HepG2 (cell line): ENCODE results near the gene MARCHF9. TPM values are rescaled to one million over a fixed set of nuclear protein-coding genes. Genes with fewer than 3 reads are reported as not detected.

Experiments used
- HDAC6 ChIP-seq: fragments of 200-600 bp; sonication (generic); IDR thresholded peaks from 2 replicates; pipeline ENCODE4 v1.7.0; 2017; ENCODE audit warnings: mild to moderate bottlenecking, antibody characterized with exemption, low read length, low read depth
- KAT8 ChIP-seq: IDR thresholded peaks from 2 replicates; pipeline ENCODE4 v1.6.1; 2016; ENCODE audit warnings: missing genetic modification reagents, missing compliant biosample characterization
- KMT2A ChIP-seq: sonication (generic); formaldehyde crosslinking; IDR thresholded peaks from 2 replicates; pipeline ENCODE4 v1.4.0; 2020; ENCODE audit warnings: missing genetic modification reagents
- NFKBIZ ChIP-seq: IDR thresholded peaks from 2 replicates; pipeline ENCODE4 v1.6.1; 2018; ENCODE audit warnings: missing genetic modification reagents, missing compliant biosample characterization
- PHF8 ChIP-seq: sonication (generic); formaldehyde crosslinking; IDR thresholded peaks from 2 replicates; pipeline ENCODE4 v1.5.0; 2020; ENCODE audit warnings: missing genetic modification reagents
- RBM39 ChIP-seq: fragments of 200-400 bp; formaldehyde crosslinking; IDR thresholded peaks from one replicate; pipeline ENCODE4 v1.6.1; 2018; ENCODE audit warnings: antibody characterized with exemption, mild to moderate bottlenecking, low read depth, low read length; ENCODE audit not compliant: poor library complexity, severe bottlenecking
- ZBTB7B ChIP-seq: sonication (generic); formaldehyde crosslinking; IDR thresholded peaks from 2 replicates; pipeline ENCODE4 v1.4.0; 2020; ENCODE audit warnings: missing genetic modification reagents
- ZFX ChIP-seq: sonication (generic); formaldehyde crosslinking; IDR thresholded peaks from 2 replicates; pipeline ENCODE4 v1.4.0; 2020; ENCODE audit warnings: mild to moderate bottlenecking, low read depth, missing genetic modification reagents, moderate library complexity
- ZNF124 ChIP-seq: sonication (generic); formaldehyde crosslinking; IDR thresholded peaks from 2 replicates; pipeline ENCODE4 v1.4.0; 2020; ENCODE audit warnings: missing genetic modification reagents
- ZNF143 ChIP-seq: sonication (generic); formaldehyde crosslinking; IDR thresholded peaks from 2 replicates; pipeline ENCODE4 v1.4.0; 2020; ENCODE audit warnings: missing genetic modification reagents
- ZNF33B ChIP-seq: sonication (generic); formaldehyde crosslinking; IDR thresholded peaks from 2 replicates; pipeline ENCODE4 v1.5.1; 2020; ENCODE audit warnings: mild to moderate bottlenecking, missing genetic modification reagents
- ZNF446 ChIP-seq: sonication (generic); formaldehyde crosslinking; IDR thresholded peaks from 2 replicates; pipeline ENCODE4 v1.5.0; 2020; ENCODE audit warnings: mild to moderate bottlenecking, missing genetic modification reagents
- ZNF451 ChIP-seq: sonication (generic); formaldehyde crosslinking; IDR thresholded peaks from 2 replicates; pipeline ENCODE4 v1.5.0; 2020; ENCODE audit warnings: mild to moderate bottlenecking, missing genetic modification reagents
- ZNF552 ChIP-seq: sonication (generic); formaldehyde crosslinking; IDR thresholded peaks from 2 replicates; pipeline ENCODE4 v1.9.0; 2022; ENCODE audit warnings: missing genetic modification reagents, mild to moderate bottlenecking, borderline replicate concordance
- ZNF556 ChIP-seq: sonication (generic); formaldehyde crosslinking; IDR thresholded peaks from 2 replicates; pipeline ENCODE4 v1.4.0; 2020; ENCODE audit warnings: mild to moderate bottlenecking, missing genetic modification reagents, borderline replicate concordance
- ZNF850 ChIP-seq: sonication (generic); formaldehyde crosslinking; conservative IDR thresholded peaks from 2 replicates; pipeline ENCODE4 v1.9.0; 2021; ENCODE audit warnings: mild to moderate bottlenecking, missing genetic modification reagents
- ZSCAN20 ChIP-seq: sonication (generic); formaldehyde crosslinking; IDR thresholded peaks from 2 replicates; pipeline ENCODE4 v1.4.0; 2020; ENCODE audit warnings: missing genetic modification reagents, mild to moderate bottlenecking, borderline replicate concordance
- ZSCAN29 ChIP-seq: sonication (generic); formaldehyde crosslinking; conservative IDR thresholded peaks from 2 replicates; pipeline ENCODE4 v1.4.0; 2020; ENCODE audit warnings: mild to moderate bottlenecking, missing genetic modification reagents
- polyA plus RNA-seq, 8 experiments: library from polyadenylated mRNA; depleted of rRNA in 3 of 8; stranded (reverse) in 7 of 8; unstranded in 1 of 8; fragments of >200 nt; fragmentation: Illumina TruSeq in 4 of 8; extraction: Trizol in 4 of 8; gene quantifications; 2 replicates each; pipeline versions ENCODE4 v1.2.1 to v1.2.3, GENCODE V29; 2011 to 2016; ENCODE audit warnings: low read depth in 4 of 8, missing spikeins in 1 of 8, mixed read lengths in 1 of 8; ENCODE audit not compliant: insufficient read depth in 1 of 8
- total RNA-seq, 5 experiments: library from RNA; depleted of rRNA; stranded (reverse); fragments of >200 nt; fragmentation: Illumina TruSeq; extraction: Trizol; gene quantifications; 2 replicates each; pipeline ENCODE4 v1.2.3, GENCODE V29; 2016; ENCODE audit warnings: low read depth in 1 of 5
- TF ChIP-seq, protein P1 (sequence below): sonication (generic); formaldehyde crosslinking; IDR thresholded peaks from 2 replicates; pipeline ENCODE4 v1.5.1; 2020; ENCODE audit warnings: missing genetic modification reagents, mild to moderate bottlenecking, borderline replicate concordance
- TF ChIP-seq, protein P2 (sequence below): sonication (generic); formaldehyde crosslinking; IDR thresholded peaks from 2 replicates; pipeline ENCODE4 v1.5.1; 2020; ENCODE audit warnings: mild to moderate bottlenecking, moderate library complexity, missing genetic modification reagents
- TF ChIP-seq, protein P3 (sequence below): sonication (generic); formaldehyde crosslinking; IDR thresholded peaks from 2 replicates; pipeline ENCODE4 v1.4.0; 2020; ENCODE audit warnings: missing genetic modification reagents
- TF ChIP-seq, protein P4 (sequence below): sonication (generic); formaldehyde crosslinking; conservative IDR thresholded peaks from 2 replicates; pipeline ENCODE4 v1.4.0; 2020; ENCODE audit warnings: missing genetic modification reagents
- TF ChIP-seq, protein P5 (sequence below): IDR thresholded peaks from 2 replicates; pipeline ENCODE4 v1.6.1; 2016; ENCODE audit warnings: mild to moderate bottlenecking

MARCHF9 gene
- total and polyA plus RNA-seq, 2 of the 13 experiments (the other 11 are each of a cell fraction or from before 2014, with no cell fraction given), result 5.7 to 9.6 TPM

GRCh38 chr12:57765003-57765697, 10.2 kb downstream of the MARCHF9 start (continued):
- TF ChIP-seq, protein P1, sequence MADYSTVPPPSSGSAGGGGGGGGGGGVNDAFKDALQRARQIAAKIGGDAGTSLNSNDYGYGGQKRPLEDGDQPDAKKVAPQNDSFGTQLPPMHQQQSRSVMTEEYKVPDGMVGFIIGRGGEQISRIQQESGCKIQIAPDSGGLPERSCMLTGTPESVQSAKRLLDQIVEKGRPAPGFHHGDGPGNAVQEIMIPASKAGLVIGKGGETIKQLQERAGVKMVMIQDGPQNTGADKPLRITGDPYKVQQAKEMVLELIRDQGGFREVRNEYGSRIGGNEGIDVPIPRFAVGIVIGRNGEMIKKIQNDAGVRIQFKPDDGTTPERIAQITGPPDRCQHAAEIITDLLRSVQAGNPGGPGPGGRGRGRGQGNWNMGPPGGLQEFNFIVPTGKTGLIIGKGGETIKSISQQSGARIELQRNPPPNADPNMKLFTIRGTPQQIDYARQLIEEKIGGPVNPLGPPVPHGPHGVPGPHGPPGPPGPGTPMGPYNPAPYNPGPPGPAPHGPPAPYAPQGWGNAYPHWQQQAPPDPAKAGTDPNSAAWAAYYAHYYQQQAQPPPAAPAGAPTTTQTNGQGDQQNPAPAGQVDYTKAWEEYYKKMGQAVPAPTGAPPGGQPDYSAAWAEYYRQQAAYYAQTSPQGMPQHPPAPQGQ, result no peak
- TF ChIP-seq ZNF446, result no peak
- no peak for TF ChIP-seq NFKBIZ (CRISPR knock-in tag)
- 0 out of 2 replicates have a peak, but pooled peaks have one; percentile 61 for TF ChIP-seq ZNF552 (CRISPR knock-in tag)
- TF ChIP-seq, protein P2, sequence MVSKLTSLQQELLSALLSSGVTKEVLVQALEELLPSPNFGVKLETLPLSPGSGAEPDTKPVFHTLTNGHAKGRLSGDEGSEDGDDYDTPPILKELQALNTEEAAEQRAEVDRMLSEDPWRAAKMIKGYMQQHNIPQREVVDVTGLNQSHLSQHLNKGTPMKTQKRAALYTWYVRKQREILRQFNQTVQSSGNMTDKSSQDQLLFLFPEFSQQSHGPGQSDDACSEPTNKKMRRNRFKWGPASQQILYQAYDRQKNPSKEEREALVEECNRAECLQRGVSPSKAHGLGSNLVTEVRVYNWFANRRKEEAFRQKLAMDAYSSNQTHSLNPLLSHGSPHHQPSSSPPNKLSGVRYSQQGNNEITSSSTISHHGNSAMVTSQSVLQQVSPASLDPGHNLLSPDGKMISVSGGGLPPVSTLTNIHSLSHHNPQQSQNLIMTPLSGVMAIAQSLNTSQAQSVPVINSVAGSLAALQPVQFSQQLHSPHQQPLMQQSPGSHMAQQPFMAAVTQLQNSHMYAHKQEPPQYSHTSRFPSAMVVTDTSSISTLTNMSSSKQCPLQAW (CRISPR knock-in tag), result peak; percentile 77
- peak; percentile 33 for TF ChIP-seq KAT8
- TF ChIP-seq, protein P3, sequence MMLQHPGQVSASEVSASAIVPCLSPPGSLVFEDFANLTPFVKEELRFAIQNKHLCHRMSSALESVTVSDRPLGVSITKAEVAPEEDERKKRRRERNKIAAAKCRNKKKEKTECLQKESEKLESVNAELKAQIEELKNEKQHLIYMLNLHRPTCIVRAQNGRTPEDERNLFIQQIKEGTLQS (CRISPR knock-in tag), result no peak
- TF ChIP-seq ZBTB7B (CRISPR knock-in tag), result peak; percentile 60; the same call in 1 of the 2 replicates
- TF ChIP-seq, protein P4, sequence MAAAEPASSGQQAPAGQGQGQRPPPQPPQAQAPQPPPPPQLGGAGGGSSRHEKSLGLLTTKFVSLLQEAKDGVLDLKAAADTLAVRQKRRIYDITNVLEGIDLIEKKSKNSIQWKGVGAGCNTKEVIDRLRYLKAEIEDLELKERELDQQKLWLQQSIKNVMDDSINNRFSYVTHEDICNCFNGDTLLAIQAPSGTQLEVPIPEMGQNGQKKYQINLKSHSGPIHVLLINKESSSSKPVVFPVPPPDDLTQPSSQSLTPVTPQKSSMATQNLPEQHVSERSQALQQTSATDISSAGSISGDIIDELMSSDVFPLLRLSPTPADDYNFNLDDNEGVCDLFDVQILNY (CRISPR knock-in tag), result no peak
- TF ChIP-seq, protein P5, sequence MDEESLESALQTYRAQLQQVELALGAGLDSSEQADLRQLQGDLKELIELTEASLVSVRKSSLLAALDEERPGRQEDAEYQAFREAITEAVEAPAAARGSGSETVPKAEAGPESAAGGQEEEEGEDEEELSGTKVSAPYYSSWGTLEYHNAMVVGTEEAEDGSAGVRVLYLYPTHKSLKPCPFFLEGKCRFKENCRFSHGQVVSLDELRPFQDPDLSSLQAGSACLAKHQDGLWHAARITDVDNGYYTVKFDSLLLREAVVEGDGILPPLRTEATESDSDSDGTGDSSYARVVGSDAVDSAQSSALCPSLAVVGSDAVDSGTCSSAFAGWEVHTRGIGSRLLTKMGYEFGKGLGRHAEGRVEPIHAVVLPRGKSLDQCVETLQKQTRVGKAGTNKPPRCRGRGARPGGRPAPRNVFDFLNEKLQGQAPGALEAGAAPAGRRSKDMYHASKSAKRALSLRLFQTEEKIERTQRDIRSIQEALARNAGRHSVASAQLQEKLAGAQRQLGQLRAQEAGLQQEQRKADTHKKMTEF (CRISPR knock-in tag), result peak; percentile 33; the same call in 1 of the 2 replicates
- TF ChIP-seq ZNF556 (CRISPR knock-in tag), result peak; percentile 45; the same call in 1 of the 2 replicates
- TF ChIP-seq PHF8 (CRISPR knock-in tag), result peak; percentile 63
- no peak for TF ChIP-seq ZSCAN29 (CRISPR knock-in tag)
- TF ChIP-seq ZSCAN20 (CRISPR knock-in tag), result no peak
- no peak for TF ChIP-seq HDAC6
- TF ChIP-seq RBM39, result no peak
- no peak for TF ChIP-seq ZNF143 (CRISPR knock-in tag)
- 0 out of 2 replicates have a peak, but pooled peaks have one; percentile 41 for TF ChIP-seq ZFX (CRISPR knock-in tag)
- no peak for TF ChIP-seq ZNF451 (CRISPR knock-in tag)
- no peak for TF ChIP-seq ZNF850 (CRISPR knock-in tag)
- TF ChIP-seq ZNF33B, result peak; percentile 23; the same call in 1 of the 2 replicates
- TF ChIP-seq ZNF124 (CRISPR knock-in tag), result no peak
- peak; percentile 56; the same call in 1 of the 2 replicates for TF ChIP-seq KMT2A (CRISPR knock-in tag)
